Esophagus squamous epithelium (tissue), 4 donors: ENCODE results near the gene TCF12.

ENCODE experiments used
- CTCF ChIP-seq, 6 experiments: fragments of 450-650 bp in 4 of 6; fragments of 200-600 bp in 2 of 6; sonication (generic) in 2 of 6; IDR thresholded peaks; one replicate each; pipeline ENCODE4 v1.5.1; 2016 to 2019; ENCODE audit warnings: antibody characterized with exemption in 6 of 6, mild to moderate bottlenecking in 4 of 6, moderate library complexity in 4 of 6
- POLR2A ChIP-seq, 4 donors: fragments of 450-650 bp; IDR thresholded peaks; one replicate each; pipeline ENCODE4 v1.6.1; 2017; ENCODE audit warnings: antibody characterized with exemption in 4 of 4, mild to moderate bottlenecking in 4 of 4, moderate library complexity in 3 of 4

GRCh38 chr15:57054204-57054750 lies 135.8 kb downstream of the TCF12 start:
- TF ChIP-seq CTCF (IDR thresholded peaks at IDR 0.05): no peak
- no peak for TF ChIP-seq POLR2A (IDR thresholded peaks at IDR 0.05)
